Large intestine (tissue), 3 donors: Measurements from ENCODE around the gene SLC17A9. TPM values are rescaled to one million over a fixed set of nuclear protein-coding genes. Genes with fewer than 3 reads are reported as not detected.
"Not testable (repeated sequence)": the region's sequence is repeated elsewhere in the genome, so short reads cannot be mapped to it uniquely, and the experiment has no call there.

Experiments used
- DNase-seq, 2 donors: peaks; one replicate each; pipeline versions ENCODE4 v3.0.0 to v3.0.0-alpha.2; 2013
- H3K27ac ChIP-seq: one replicate; pipeline ENCODE4 v1.5.1; 2013; ENCODE audit warnings: low read length
- H3K27me3 ChIP-seq: 2 replicates; pipeline ENCODE4 v1.6.1; 2013; ENCODE audit warnings: low read length; ENCODE audit not compliant: control insufficient read depth, insufficient read depth
- H3K36me3 ChIP-seq: 2 replicates; pipeline ENCODE4 v1.6.1; 2013; ENCODE audit warnings: low read length; ENCODE audit not compliant: control insufficient read depth, insufficient read depth
- H3K4me1 ChIP-seq: one replicate; pipeline ENCODE4 v1.6.1; 2013; ENCODE audit warnings: low read length; ENCODE audit not compliant: control insufficient read depth, insufficient read depth
- H3K4me3 ChIP-seq: one replicate; pipeline ENCODE4 v1.5.1; 2013; ENCODE audit warnings: low read length
- H3K9me3 ChIP-seq: one replicate; pipeline ENCODE4 v1.6.1; 2013; ENCODE audit warnings: mild to moderate bottlenecking, low read depth, low read length, moderate library complexity; ENCODE audit not compliant: control insufficient read depth
- WGBS: methylation state at CpG from one replicate; pipeline ENCODE4 v1.1.5; 2013; ENCODE audit warnings: low lambda C conversion rate; ENCODE audit not compliant: insufficient coverage; 5-methylcytosine and 5-hydroxymethylcytosine counted together
- polyA plus RNA-seq: library from polyadenylated mRNA; unstranded; fragments of 120-200 nt; gene quantifications from one replicate; pipeline ENCODE4 v1.2.1, GENCODE V29; 2013

The SLC17A9 gene
- polyA plus RNA-seq, 1 donor = 8.1 TPM

- H3K27ac ChIP-seq = no peak overlapping the region
- no peaks in the 10 kb centered on the region for H3K9me3 ChIP-seq
- no peak for DNase-seq
- H3K27me3 ChIP-seq = no peaks in the 10 kb centered on the region
- H3K36me3 ChIP-seq = no peaks in the 10 kb centered on the region
- H3K4me3 ChIP-seq = no peak overlapping the region
- whole genome bisulfite sequencing = no CpG with 5 or more reads among the region's 10 CpGs
- H3K4me1 ChIP-seq = peaks cover 23% of the 10 kb centered on the region
Observed at GRCh38 chr20:62958388-62959100, 6.0 kb downstream of the SLC17A9 start.

- DNase-seq = no peak
- Histone ChIP-seq H3K36me3 (no peaks in the 10 kb centered on the region), H3K27ac (no peak overlapping the region), H3K4me3 (no peak overlapping the region), H3K4me1 (peaks cover 15% of the 10 kb centered on the region), H3K27me3 (no peaks in the 10 kb centered on the region), H3K9me3 (no peaks in the 10 kb centered on the region)
- 60% methylated on average over 2 of the region's 43 CpGs for WGBS
Observed at GRCh38 chr20:62959101-62959971, 6.8 kb downstream of the SLC17A9 start.

GRCh38 chr20:62959998-62960436 is 7.5 kb downstream of the SLC17A9 start:
- no peaks in the 10 kb centered on the region for H3K27me3 ChIP-seq
- H3K9me3 ChIP-seq = no peaks in the 10 kb centered on the region
- H3K4me1 ChIP-seq = peaks cover 9% of the 10 kb centered on the region
- DNase-seq = no peak
- no CpG with 5 or more reads among the region's 20 CpGs for WGBS
- no peak overlapping the region for H3K27ac ChIP-seq
- no peaks in the 10 kb centered on the region for H3K36me3 ChIP-seq
- no peak overlapping the region for H3K4me3 ChIP-seq

GRCh38 chr20:62960446-62961309 is 8.2 kb downstream of the SLC17A9 start:
- not testable (repeated sequence) for H3K4me1 ChIP-seq, H3K4me3 ChIP-seq, H3K9me3 ChIP-seq, DNase-seq, H3K27me3 ChIP-seq, H3K36me3 ChIP-seq, H3K27ac ChIP-seq
- WGBS = no CpG with 5 or more reads among the region's 31 CpGs

GRCh38 chr20:62961310-62961783 is 8.8 kb downstream of the SLC17A9 start:
- DNase-seq = peak in 1 of 2 donors; percentile 6
- no peaks in the 10 kb centered on the region for H3K36me3 ChIP-seq
- WGBS = no CpG with 5 or more reads among the region's 19 CpGs

GRCh38 chr20:62961799-62962198 is 9.3 kb downstream of the SLC17A9 start:
- WGBS = 83% methylated on average over 2 of the region's 8 CpGs

More at GRCh38 chr20:62961310-62961783, 8.8 kb downstream of the SLC17A9 start:
- Histone ChIP-seq H3K27me3 (no peaks in the 10 kb centered on the region), H3K4me3 (no peak overlapping the region), H3K4me1 (no peaks in the 10 kb centered on the region), H3K27ac (no peak overlapping the region), H3K9me3 (no peaks in the 10 kb centered on the region)

GRCh38 chr20:62962221-62962879 is 9.8 kb downstream of the SLC17A9 start:
- Histone ChIP-seq H3K27me3 (no peaks in the 10 kb centered on the region), H3K9me3 (no peaks in the 10 kb centered on the region), H3K4me3 (no peak overlapping the region), H3K4me1 (no peaks in the 10 kb centered on the region), H3K27ac (no peak overlapping the region), H3K36me3 (peaks cover 2% of the 10 kb centered on the region)
- WGBS = no CpG with 5 or more reads among the region's 30 CpGs
- DNase-seq = no peak

More at GRCh38 chr20:62961799-62962198, 9.3 kb downstream of the SLC17A9 start:
- H3K36me3 ChIP-seq = no peaks in the 10 kb centered on the region
- no peak overlapping the region for H3K4me3 ChIP-seq
- H3K4me1 ChIP-seq = no peaks in the 10 kb centered on the region
- DNase-seq = no peak
- H3K9me3 ChIP-seq = no peaks in the 10 kb centered on the region
- no peaks in the 10 kb centered on the region for H3K27me3 ChIP-seq
- no peak overlapping the region for H3K27ac ChIP-seq

- no peaks in the 10 kb centered on the region for H3K4me1 ChIP-seq
- H3K27me3 ChIP-seq = no peaks in the 10 kb centered on the region
- H3K36me3 ChIP-seq = peaks cover 2% of the 10 kb centered on the region
- WGBS = no CpG with 5 or more reads among the region's 32 CpGs
- H3K9me3 ChIP-seq = no peaks in the 10 kb centered on the region
- no peak overlapping the region for H3K27ac ChIP-seq
- no peak overlapping the region for H3K4me3 ChIP-seq
- DNase-seq = no peak
Observed at GRCh38 chr20:62962891-62963613, 10.5 kb downstream of the SLC17A9 start.

GRCh38 chr20:62963614-62964397 is 11.3 kb downstream of the SLC17A9 start:
- no peak for DNase-seq
- no peaks in the 10 kb centered on the region for H3K4me1 ChIP-seq
- no CpG with 5 or more reads among the region's 32 CpGs for WGBS
- H3K27me3 ChIP-seq = no peaks in the 10 kb centered on the region
- H3K9me3 ChIP-seq = no peaks in the 10 kb centered on the region
- peaks cover 2% of the 10 kb centered on the region for H3K36me3 ChIP-seq
- no peak overlapping the region for H3K4me3 ChIP-seq
- H3K27ac ChIP-seq = no peak overlapping the region
